IPS-NIHi7 (cell line): ENCODE data around the gene OAS3.
"Not testable (repeated sequence)": the region's sequence is repeated elsewhere in the genome, so short reads cannot be mapped to it uniquely, and the experiment has no call there.

ENCODE experiments used
- DNase-seq: peaks from one replicate; pipeline ENCODE4 v3.0.0; 2012; ENCODE audit warnings: mixed read lengths; ENCODE audit errors: extremely low spot score

The OAS3 gene

GRCh38 chr12:112937741-112938719, at the start of gene OAS3:
OAS3 (plus strand) TSS chr12:112938474; CDS start chr12:112938531, 57 bp downstream.
- peak; percentile 40 for DNase-seq

DNA sequence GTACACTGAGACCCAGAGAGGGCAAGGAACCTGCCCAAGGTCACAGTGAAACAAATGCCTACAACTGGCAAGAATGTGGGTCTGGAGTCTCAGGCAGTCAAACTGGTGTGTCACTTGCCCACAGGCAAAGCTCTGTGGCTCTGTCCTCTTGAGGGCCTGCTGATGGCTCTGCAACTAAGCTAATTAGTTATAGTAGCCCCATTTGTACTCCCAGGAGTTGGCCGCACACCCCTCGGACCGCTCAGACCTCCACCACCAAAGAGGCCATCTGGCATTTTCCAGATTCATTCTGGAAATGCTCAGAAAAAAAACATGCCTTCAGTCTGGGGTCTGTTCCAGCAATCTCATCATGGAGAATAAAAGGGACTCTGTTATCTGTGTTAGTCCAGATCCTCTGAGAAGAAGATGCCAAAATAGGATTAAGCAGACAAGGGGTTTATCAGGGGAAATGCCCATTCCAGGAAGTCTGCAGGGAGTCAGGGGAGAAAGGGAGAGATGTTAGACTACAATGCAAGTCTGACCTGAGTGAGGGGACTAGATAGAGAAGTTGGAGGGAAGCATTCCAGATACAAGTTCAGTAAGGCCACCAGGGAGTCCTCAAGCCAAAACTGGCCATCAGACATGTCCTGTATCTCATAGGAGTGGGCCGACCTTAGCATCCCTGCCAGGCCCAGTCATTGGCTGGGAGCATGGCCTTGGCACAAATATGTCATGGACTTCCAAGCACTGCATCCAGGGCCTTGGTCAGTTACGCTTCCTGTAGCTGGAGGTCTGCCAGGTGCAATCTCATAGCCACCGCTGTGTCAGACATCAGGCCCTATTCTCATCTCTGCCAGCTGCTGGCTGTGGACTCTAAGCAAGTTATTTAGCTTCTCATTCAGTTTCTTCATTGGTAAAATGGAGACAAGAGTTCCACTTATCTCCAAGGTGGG, 46.9 kb upstream of the OAS3 start:
- no peak for DNase-seq

- no peak for DNase-seq
Measured at GRCh38 chr12:112892856-112893255, 45.4 kb upstream of the OAS3 start.

GRCh38 chr12:112894128-112894527, 44.1 kb upstream of the OAS3 start:
- no peak for DNase-seq

GRCh38 chr12:112898380-112898779, 39.9 kb upstream of the OAS3 start:
- DNase-seq, result no peak

DNA sequence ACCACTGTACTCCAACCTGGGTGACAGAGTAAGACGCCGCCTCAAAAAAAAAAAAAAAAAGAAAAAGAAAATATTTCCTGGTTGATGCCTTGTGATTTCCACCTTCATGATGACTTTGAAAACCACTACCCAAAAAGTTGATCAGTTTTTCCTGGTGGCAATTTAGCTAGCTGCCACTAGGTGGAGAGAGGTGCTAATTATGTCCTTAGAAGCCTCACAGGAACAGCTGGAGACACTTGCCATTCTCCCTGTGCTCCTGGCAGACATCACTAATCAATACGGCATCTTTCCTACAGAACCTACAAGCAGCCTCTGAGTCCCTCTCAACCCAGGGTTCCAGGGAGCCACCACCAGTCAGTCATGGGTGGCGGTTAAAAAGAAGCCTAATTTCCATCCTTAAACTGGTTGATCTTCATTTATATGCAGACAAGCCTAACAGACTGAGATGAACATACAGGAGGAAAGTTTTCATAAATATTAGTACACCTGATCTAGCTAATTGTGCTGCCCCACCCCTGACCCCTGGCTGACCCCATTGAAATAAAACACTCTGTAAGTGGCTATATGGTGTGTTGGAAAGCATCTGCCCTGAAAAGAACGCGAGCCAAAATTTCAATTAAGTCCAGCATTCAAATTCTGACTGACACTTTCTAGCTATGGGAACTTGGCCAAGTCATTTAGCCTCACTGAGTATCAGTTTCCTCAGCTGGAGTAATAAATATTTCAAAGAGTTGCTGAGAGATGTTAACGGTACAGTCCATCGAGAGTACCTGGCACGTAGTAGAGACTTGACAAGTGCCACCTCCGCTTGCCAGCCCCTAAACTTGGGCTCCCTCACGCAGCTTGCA, 37.8 kb upstream of the OAS3 start:
- DNase-seq, result peak; percentile 81

- peak; percentile 4 for DNase-seq
Measured at GRCh38 chr12:112901271-112901670, 37.0 kb upstream of the OAS3 start.

GRCh38 chr12:112904571-112904970, 33.7 kb upstream of the OAS3 start:
- no peak for DNase-seq

DNA sequence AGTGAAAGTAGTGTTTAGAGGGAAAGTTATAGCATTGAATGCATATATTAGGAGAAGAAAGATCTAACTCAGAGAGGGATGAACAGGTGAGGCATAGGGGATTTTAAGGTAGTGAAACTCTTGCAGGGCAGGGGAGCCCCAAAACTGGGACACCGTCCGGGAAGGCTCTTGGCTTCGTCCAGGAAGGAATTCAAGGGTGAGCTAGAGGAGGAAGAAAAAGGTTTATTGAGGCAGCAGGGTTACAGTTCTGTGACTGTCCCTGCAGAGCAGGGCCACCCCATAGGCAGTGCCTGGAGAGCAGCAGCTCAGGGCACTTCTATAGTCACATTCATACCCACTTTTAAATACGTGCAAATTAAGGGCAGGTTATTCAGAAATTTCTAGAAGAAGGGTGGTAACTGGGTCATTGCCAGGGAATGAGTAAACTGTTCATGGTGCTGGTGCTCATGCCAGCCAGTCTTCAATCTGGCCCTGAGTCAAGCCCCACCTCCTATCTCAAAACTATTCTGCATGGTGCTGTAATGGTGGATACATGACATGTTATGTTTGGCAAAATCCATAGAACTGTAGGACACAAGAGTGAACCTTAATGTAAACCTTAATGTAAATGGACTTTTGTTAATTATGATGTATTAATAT, 32.7 kb upstream of the OAS3 start:
- no peak for DNase-seq

- DNase-seq, result peak; percentile 38
Measured at GRCh38 chr12:112906712-112907414, 31.4 kb upstream of the OAS3 start, which contains the start of gene OAS1. OAS1 (plus strand) TSS chr12:112906962; CDS start chr12:112907040, 78 bp downstream.

DNA sequence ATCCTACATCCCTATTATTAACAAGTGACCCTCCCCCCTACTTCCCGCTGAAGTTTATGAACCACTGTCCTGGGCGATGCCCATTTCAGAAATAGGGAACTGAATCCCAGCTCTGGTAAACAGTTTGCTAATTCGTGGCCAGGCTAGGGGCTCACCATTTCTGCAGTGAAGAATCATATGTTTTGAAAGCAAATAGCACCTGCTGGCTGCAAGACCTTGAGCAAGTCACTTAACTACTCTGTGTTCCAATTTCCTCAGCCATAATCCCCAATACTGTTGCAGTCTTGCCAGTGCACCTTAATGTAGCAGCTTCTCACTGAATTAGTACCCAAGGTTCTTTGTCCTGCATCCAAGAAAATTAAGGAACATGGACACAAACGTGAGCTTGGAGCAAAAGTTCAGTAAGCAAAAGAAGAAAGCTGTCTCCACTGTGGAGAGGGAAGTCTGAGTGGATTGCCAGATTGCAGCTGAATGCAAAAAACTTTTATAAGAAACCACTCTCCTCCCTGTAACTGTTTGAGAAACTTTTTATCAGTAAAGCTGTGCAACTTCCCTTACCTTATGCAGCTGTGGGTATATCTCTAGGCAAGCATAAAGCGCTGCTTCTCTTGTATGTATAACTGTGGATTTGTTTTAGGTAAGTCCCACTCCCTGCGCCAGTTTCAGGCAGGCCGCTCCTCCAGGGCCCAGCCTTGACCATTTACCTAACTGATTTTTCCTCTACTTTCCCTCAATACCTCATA, 30.7 kb upstream of the OAS3 start:
- no peak for DNase-seq

GRCh38 chr12:112908548-112908947, 29.7 kb upstream of the OAS3 start:
- no peak for DNase-seq

- no peak for DNase-seq
Measured at GRCh38 chr12:112909693-112910092, 28.6 kb upstream of the OAS3 start.

GRCh38 chr12:112913038-112913688, 25.1 kb upstream of the OAS3 start:
- no peak for DNase-seq

- not testable (repeated sequence) for DNase-seq
Measured at GRCh38 chr12:112913888-112914287, 24.4 kb upstream of the OAS3 start.

DNA sequence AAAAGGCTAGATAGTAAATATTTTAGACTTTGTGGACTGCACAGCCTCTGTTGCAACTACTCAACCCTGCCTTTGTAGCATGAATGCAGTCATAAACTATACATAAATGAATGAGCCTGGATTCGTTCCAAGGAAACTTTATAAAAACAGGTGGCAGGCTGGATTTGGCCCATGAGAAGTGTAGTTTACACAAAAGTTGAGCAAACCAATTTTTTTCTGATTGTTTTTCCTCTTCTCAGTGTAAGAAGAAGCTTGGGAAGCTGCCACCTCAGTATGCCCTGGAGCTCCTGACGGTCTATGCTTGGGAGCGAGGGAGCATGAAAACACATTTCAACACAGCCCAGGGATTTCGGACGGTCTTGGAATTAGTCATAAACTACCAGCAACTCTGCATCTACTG, 22.0 kb upstream of the OAS3 start:
- no peak for DNase-seq

DNA sequence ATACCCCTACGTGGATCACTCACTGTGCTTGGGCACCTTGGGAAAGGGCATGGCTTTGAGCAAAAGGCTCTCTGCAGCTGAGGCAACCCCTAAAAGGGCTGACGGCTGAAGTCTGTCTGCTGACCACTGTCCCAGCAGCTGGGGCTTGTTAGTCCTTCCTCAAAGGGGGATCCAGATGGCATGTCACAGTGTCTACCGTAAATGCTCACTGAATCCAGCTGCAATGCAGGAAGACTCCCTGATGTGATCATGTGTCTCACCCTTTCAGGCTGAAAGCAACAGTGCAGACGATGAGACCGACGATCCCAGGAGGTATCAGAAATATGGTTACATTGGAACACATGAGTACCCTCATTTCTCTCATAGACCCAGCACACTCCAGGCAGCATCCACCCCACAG, 19.2 kb upstream of the OAS3 start:
- DNase-seq, result no peak

DNA sequence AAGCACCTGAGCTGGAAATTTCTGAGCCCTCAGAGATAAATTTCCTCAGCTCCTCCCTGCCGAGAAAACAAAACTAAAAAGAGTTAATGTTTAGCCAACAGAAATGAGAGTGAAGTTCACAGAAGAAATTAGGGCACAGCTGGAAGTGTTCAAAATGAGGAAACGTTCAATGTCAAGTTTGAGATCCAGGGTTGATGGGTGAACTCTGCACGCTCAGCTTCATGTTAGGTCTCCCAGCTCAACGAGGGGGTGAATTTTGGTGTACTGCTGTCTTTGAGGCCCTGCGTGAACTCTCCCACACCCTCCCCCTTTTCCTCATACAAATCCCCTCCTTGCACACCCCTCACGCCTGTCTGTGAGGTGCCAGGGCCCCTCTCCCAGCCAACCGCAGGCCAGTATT, 13.3 kb upstream of the OAS3 start:
- no peak for DNase-seq
